Measurements from ENCODE around the gene HSD17B2.

Gene HSD17B2

GRCh38 chr16:82063456-82064082 lies 28.5 kb downstream of the HSD17B2 start:
- TF ChIP-seq, protein P1, sequence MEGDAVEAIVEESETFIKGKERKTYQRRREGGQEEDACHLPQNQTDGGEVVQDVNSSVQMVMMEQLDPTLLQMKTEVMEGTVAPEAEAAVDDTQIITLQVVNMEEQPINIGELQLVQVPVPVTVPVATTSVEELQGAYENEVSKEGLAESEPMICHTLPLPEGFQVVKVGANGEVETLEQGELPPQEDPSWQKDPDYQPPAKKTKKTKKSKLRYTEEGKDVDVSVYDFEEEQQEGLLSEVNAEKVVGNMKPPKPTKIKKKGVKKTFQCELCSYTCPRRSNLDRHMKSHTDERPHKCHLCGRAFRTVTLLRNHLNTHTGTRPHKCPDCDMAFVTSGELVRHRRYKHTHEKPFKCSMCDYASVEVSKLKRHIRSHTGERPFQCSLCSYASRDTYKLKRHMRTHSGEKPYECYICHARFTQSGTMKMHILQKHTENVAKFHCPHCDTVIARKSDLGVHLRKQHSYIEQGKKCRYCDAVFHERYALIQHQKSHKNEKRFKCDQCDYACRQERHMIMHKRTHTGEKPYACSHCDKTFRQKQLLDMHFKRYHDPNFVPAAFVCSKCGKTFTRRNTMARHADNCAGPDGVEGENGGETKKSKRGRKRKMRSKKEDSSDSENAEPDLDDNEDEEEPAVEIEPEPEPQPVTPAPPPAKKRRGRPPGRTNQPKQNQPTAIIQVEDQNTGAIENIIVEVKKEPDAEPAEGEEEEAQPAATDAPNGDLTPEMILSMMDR (IDR thresholded peaks at IDR 0.05; ENCODE audit: low read depth, low read length) = no peak
- no peak overlapping the region for H3K4me3 ChIP-seq (ENCODE audit: low read depth, low read length)

DNA sequence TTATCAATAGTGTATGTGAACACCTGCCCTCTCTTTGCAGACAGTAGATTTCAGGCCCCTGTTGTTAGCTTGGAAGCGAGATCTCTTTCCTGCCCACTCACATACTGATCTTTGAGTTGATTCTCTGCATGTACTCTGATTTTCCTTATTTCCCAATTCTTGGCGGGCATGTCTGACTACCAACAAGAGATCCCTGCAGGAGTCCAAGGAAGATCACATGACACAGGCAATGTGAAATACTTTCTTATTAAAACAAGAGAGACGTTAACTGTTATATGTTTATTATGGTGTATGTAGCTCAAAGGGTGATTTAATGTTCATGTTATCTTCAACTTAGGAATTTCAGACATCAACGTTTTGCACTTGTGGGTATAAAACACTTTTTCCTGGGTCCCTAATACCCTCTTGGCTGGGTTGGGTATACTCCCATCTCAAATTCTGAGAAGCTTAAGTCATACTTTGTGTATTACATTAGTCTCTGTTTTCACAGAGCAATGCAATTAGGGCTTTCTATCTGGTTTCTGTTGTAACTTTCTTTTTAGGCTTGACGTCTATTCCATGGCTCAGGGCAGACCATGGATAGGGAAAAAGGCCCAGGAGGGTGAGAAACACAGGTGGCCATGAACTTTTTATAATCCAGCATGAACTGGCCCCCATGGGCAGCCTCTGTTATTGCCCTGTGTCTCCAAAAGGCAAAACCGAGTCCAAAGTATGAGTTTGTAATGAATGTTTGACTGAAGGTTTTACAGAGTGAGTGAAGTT lies 32.2 kb downstream of the HSD17B2 start:
- TF ChIP-seq, protein P1 (IDR thresholded peaks at IDR 0.05; ENCODE audit: low read depth, low read length) = no peak
- no peak overlapping the region for H3K4me3 ChIP-seq (ENCODE audit: low read depth, low read length)

DNA sequence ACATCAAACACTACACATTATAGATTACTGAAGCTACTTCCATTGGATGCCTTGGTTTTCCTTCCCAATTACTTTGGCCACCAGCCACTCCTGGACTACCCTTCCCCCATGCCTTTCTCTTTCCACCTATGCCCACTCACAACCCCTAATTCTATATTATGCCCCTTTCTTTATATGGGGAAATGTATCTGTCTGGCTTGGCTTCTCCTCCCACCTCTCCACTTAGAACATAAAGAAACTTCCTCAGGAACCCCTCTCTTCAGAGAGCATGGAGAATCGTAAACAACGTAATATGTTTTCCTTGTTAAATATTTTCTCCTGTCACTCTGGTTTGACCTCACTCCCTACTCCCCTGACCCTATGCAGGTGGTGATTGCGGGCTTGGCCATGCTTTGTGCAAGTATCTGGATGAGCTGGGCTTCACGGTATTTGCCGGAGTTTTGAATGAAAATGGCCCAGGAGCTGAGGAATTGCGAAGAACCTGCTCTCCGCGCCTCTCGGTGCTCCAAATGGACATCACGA lies 32.8 kb downstream of the HSD17B2 start:
- TF ChIP-seq, protein P1 (IDR thresholded peaks at IDR 0.05; ENCODE audit: low read depth, low read length) = no peak
- no peak overlapping the region for H3K4me3 ChIP-seq (ENCODE audit: low read depth, low read length)

DNA sequence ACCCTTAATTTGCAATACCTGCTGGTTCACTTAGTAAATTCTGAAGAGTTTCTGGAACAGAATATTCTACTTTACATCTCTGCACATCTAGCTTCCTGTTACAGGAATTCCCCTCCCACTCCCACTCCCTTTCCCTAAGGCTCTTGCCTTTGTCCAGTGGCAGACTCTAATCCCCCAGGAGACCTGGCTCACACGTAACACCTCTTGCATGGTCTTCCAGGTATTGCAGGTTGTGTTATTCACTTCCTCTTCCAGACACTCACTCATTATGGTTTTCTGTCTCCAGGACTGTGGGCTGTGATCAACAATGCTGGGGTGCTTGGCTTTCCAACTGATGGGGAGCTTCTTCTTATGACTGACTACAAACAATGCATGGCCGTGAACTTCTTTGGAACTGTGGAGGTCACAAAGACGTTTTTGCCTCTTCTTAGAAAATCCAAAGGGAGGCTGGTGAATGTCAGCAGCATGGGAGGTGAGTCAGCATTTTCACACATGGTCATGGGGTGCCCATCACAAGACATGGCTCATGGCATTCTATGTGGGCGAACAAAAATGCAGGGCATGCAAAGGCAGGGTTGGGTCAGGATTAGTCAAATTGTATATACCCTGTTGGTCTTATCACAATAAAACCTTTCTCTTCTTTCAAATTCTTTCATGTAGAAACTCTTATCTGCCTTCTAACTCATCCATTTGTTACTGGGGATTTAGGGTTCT lies 35.8 kb downstream of the HSD17B2 start:
- TF ChIP-seq, protein P1 (IDR thresholded peaks at IDR 0.05; ENCODE audit: low read depth, low read length) = no peak
- H3K4me3 ChIP-seq (ENCODE audit: low read depth, low read length) = no peak overlapping the region

GRCh38 chr16:82071421-82071820 lies 36.4 kb downstream of the HSD17B2 start:
- TF ChIP-seq, protein P1 (IDR thresholded peaks at IDR 0.05; ENCODE audit: low read depth, low read length) = no peak
- H3K4me3 ChIP-seq (ENCODE audit: low read depth, low read length) = no peak overlapping the region

DNA sequence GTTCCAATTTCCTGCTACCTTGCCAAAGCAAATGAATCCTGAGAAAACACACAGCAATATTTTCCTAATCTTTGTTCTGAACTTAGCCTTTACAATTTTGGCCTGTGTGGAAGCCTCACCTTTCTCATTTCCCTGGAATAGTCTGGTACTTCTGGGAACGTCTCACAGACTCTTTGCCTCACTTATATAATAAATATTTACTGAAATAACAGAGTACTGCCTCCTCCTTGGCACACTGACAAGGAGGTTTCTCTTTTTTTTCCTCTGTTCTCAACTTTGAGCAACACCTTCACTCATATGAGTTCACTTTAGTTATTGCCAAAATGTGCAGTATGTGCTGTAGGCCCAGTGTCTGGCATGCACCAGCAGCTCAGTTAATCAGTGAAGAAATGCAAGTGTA lies 37.3 kb downstream of the HSD17B2 start:
- no peak overlapping the region for H3K4me3 ChIP-seq (ENCODE audit: low read depth, low read length)
- TF ChIP-seq, protein P1 (IDR thresholded peaks at IDR 0.05; ENCODE audit: low read depth, low read length) = no peak
